Measurements from ENCODE around the gene DNAAF1. TPM values are rescaled to one million over a fixed set of nuclear protein-coding genes. Genes with fewer than 3 reads are reported as not detected.

The DNAAF1 gene
- polyA plus RNA-seq, 1 donor (not counting 4 experiments of a cell fraction or from before 2014, with no cell fraction given) = 0.01 TPM

DNA sequence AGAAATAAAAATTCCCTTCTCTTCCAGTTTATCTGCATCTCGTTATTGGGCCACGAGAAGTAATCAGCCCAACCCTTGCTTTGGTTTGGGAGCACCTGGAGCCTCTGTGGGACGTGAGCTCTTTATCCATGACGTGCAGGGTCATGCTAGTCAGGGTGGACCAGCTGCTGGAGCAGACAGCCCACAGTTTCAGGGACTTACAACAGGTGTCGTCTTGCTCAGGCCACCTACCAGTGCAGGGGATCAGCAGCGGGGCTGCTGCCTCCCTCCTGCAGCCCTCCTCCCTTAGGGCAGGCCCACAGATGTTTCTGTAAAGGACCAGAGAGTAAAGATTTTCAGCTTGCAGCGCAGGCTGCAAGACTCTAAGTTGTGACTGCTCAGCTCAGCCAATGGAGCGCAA, 62.8 kb downstream of the DNAAF1 start:
- Histone ChIP-seq H3K4me3 (ENCODE audit: control insufficient read depth in 2 of 3, extremely low read depth in 1 of 3, insufficient read depth in 2 of 3, low read depth in 1 of 3, low read length in 3 of 3) (no peak overlapping the region), H3K36me3 (ENCODE audit: control insufficient read depth in 2 of 2, extremely low read depth in 1 of 2, insufficient read depth in 2 of 2, low read length in 2 of 2) (no peaks in the 10 kb centered on the region), H3K79me2 (ENCODE audit: control insufficient read depth, insufficient read depth, low read length) (no peaks in the 10 kb centered on the region), H3K27ac (ENCODE audit: control insufficient read depth, insufficient read depth, low read length) (no peak overlapping the region), H3K9me1 (ENCODE audit: control insufficient read depth, extremely low read depth, insufficient read depth, low read length) (no peaks in the 10 kb centered on the region), H3K9me3 (ENCODE audit: control insufficient read depth, low read depth, low read length) (no peaks in the 10 kb centered on the region), H3K27me3 (ENCODE audit: control insufficient read depth, extremely low read depth, insufficient read depth, low read length) (peaks cover 6% of the 10 kb centered on the region), H2AFZ (ENCODE audit: control insufficient read depth, low read length) (no peak overlapping the region), H3K9ac (ENCODE audit: control insufficient read depth, extremely low read depth, insufficient read depth, low read length) (no peak overlapping the region), H4K20me1 (ENCODE audit: control insufficient read depth, extremely low read depth, insufficient read depth, low read length) (no peaks in the 10 kb centered on the region), H3K4me1 (ENCODE audit: control insufficient read depth, extremely low read depth, insufficient read depth, low read length) (no peaks in the 10 kb centered on the region), H3K4me2 (ENCODE audit: control insufficient read depth, extremely low read depth, insufficient read depth, low read depth, low read length) (no peak overlapping the region)
- FAIRE-seq (no peak), DNase-seq (ENCODE audit: low read depth, low spot score) (no peak)
- dilution Hi-C loops (cut with MboI; ENCODE audit: extremely low pct_ligation_motif_present, low sequenced_read_pairs) = no loop called here
- no peak for TF ChIP-seq CTCF (optimal IDR thresholded peaks at IDR 0.05 in 1 of 3, IDR thresholded peaks at IDR 0.05 in 1 of 3, conservative IDR thresholded peaks at IDR 0.05 in 1 of 3; ENCODE audit: extremely low read depth in 1 of 3, insufficient read depth in 2 of 3, low read length in 3 of 3)
- TF ChIP-seq EZH2 (IDR thresholded peaks at IDR 0.05; ENCODE audit: low read length) = no peak

DNA sequence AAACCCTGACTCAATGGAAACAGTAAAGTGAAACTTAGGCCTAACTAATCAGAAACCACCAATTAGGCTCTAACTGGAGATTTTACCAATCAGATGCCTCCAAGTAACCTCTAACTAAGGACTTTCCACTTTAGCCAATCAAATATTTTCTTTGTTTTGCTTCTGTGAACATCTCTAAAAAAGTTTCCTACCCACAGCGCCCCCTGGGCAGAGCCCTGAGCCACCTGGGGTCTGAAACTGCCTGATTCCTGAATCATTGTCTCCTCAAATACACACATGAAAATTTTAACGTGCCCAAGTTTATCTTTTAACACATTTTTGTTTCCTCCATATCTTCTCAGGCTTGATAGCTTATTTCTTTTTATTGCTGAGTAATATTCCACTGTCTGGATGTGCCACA, 64.9 kb downstream of the DNAAF1 start:
- Histone ChIP-seq H3K36me3 (ENCODE audit: control insufficient read depth in 2 of 2, extremely low read depth in 1 of 2, insufficient read depth in 2 of 2, low read length in 2 of 2) (no peaks in the 10 kb centered on the region), H3K4me2 (ENCODE audit: control insufficient read depth, extremely low read depth, insufficient read depth, low read depth, low read length) (no peak overlapping the region), H3K27me3 (ENCODE audit: control insufficient read depth, extremely low read depth, insufficient read depth, low read length) (peaks cover 6% of the 10 kb centered on the region), H3K9me1 (ENCODE audit: control insufficient read depth, extremely low read depth, insufficient read depth, low read length) (no peaks in the 10 kb centered on the region), H3K4me3 (ENCODE audit: control insufficient read depth in 2 of 3, extremely low read depth in 1 of 3, insufficient read depth in 2 of 3, low read depth in 1 of 3, low read length in 3 of 3) (no peak overlapping the region), H3K4me1 (ENCODE audit: control insufficient read depth, extremely low read depth, insufficient read depth, low read length) (no peaks in the 10 kb centered on the region), H3K79me2 (ENCODE audit: control insufficient read depth, insufficient read depth, low read length) (no peaks in the 10 kb centered on the region), H3K9me3 (ENCODE audit: control insufficient read depth, low read depth, low read length) (no peaks in the 10 kb centered on the region), H3K27ac (ENCODE audit: control insufficient read depth, insufficient read depth, low read length) (no peak overlapping the region), H3K9ac (ENCODE audit: control insufficient read depth, extremely low read depth, insufficient read depth, low read length) (no peak overlapping the region), H2AFZ (ENCODE audit: control insufficient read depth, low read length) (no peak overlapping the region), H4K20me1 (ENCODE audit: control insufficient read depth, extremely low read depth, insufficient read depth, low read length) (no peaks in the 10 kb centered on the region)
- FAIRE-seq = no peak
- dilution Hi-C loops (cut with MboI; ENCODE audit: extremely low pct_ligation_motif_present, low sequenced_read_pairs) = no loop called here
- DNase-seq (ENCODE audit: low read depth, low spot score) = no peak
- TF ChIP-seq CTCF (optimal IDR thresholded peaks at IDR 0.05 in 1 of 3, IDR thresholded peaks at IDR 0.05 in 1 of 3, conservative IDR thresholded peaks at IDR 0.05 in 1 of 3; ENCODE audit: extremely low read depth in 1 of 3, insufficient read depth in 2 of 3, low read length in 3 of 3) (no peak), EZH2 (IDR thresholded peaks at IDR 0.05; ENCODE audit: low read length) (no peak)

Measured in keratinocyte (primary cell).